Caco-2 (cell line): Measurements from ENCODE around the gene PCDH12. TPM values are rescaled to one million over a fixed set of nuclear protein-coding genes. Genes with fewer than 3 reads are reported as not detected.

Experiments used
- BruUV-seq: library from RNA; stranded (reverse); fragments of 400-500 nt; replicated peaks from 2 replicates; lab custom pipeline; 2021; lab: Mats Ljungman, UMichigan
- CTCF ChIA-PET: fragments of 300-600 bp; sonication (Branson Sonifier 250); formaldehyde crosslinking; loops from one replicate; lab custom pipeline; 2022; ENCODE audit warnings: antibody characterized with exemption; lab: Charles Lee
- POLR2A ChIA-PET: fragments of 300-600 bp; sonication (Branson Sonifier 250); formaldehyde crosslinking; loops from one replicate; lab custom pipeline; 2022; ENCODE audit warnings: antibody characterized with exemption; lab: Charles Lee
- DNase-seq, 2 experiments: peaks; one replicate each; pipeline versions ENCODE4 v3.0.0 to v3.0.0-alpha.2; 2020 to 2022
- H3K27me3 ChIP-seq: replicated peaks from 2 replicates; pipeline ENCODE4 v1.6.0; 2011; ENCODE audit warnings: low read length; ENCODE audit not compliant: control insufficient read depth, insufficient read depth
- H3K36me3 ChIP-seq: 2 replicates; pipeline ENCODE4 v1.5.1; 2011; ENCODE audit warnings: low read length; ENCODE audit not compliant: control insufficient read depth, insufficient read depth
- H3K4me1 ChIP-seq: fragments of 250-450 bp; sonication (Bioruptor Pico); 2 replicates; pipeline ENCODE4 v1.5.1; 2020; ENCODE audit warnings: mild to moderate bottlenecking
- H3K4me3 ChIP-seq: 2 replicates; pipeline ENCODE4 v1.5.1; 2011; ENCODE audit warnings: low read depth, mild to moderate bottlenecking, control low read depth, low read length
- H3K9me3 ChIP-seq: fragments of 250-450 bp; sonication (Bioruptor Pico); 2 replicates; pipeline ENCODE4 v1.5.1; 2020; ENCODE audit warnings: mild to moderate bottlenecking, moderate library complexity
- H3K27ac Mint-ChIP-seq: one replicate; pipeline ENCODE4 v1.8.0; 2022; ENCODE audit warnings: mixed read lengths; ENCODE audit not compliant: unreplicated experiment
- H3K27me3 Mint-ChIP-seq: one replicate; pipeline ENCODE4 v1.8.0; 2022; ENCODE audit warnings: mixed read lengths; ENCODE audit not compliant: insufficient read depth, unreplicated experiment
- H3K36me3 Mint-ChIP-seq: one replicate; pipeline ENCODE4 v1.8.0; 2022; ENCODE audit warnings: mild to moderate bottlenecking, mixed read lengths; ENCODE audit not compliant: insufficient read depth, unreplicated experiment
- H3K4me1 Mint-ChIP-seq: one replicate; pipeline ENCODE4 v1.8.0; 2022; ENCODE audit warnings: low read depth, mixed read lengths; ENCODE audit not compliant: unreplicated experiment
- H3K4me3 Mint-ChIP-seq: one replicate; pipeline ENCODE4 v1.8.0; 2022; ENCODE audit warnings: mild to moderate bottlenecking, moderate library complexity, mixed read lengths; ENCODE audit not compliant: unreplicated experiment
- H3K9me3 Mint-ChIP-seq: one replicate; pipeline ENCODE4 v1.8.0; 2022; ENCODE audit warnings: mixed read lengths; ENCODE audit not compliant: unreplicated experiment
- intact Hi-C: fragments of 100-400 bp; cut with micrococcal nuclease; formaldehyde crosslinking; loops from one replicate; pipeline ENCODE4 v1.10.0; 2022; ENCODE audit not compliant: unreplicated experiment
- total RNA-seq: library from RNA; stranded (reverse); gene quantifications from 2 replicates; pipeline ENCODE4 v1.2.3, GENCODE V29; 2022
- TF ChIP-seq, protein P1 (sequence below), 2 experiments: fragments of 200-600 bp in 1 of 2; IDR thresholded peaks; 1 replicate in 1 of 2; 2 replicates in 1 of 2; pipeline versions ENCODE4 v1.5.1 to v1.8.0; 2011 to 2022; ENCODE audit warnings: antibody characterized with exemption in 1 of 2, control low read depth in 1 of 2, inconsistent platforms in 1 of 2, low read depth in 1 of 2, low read length in 1 of 2, mild to moderate bottlenecking in 1 of 2, moderate library complexity in 1 of 2; ENCODE audit not compliant: insufficient read depth in 1 of 2, severe bottlenecking in 1 of 2, unreplicated experiment in 1 of 2

PCDH12 gene
- total RNA-seq, 1 experiment from 2014 or later: not detected

DNA sequence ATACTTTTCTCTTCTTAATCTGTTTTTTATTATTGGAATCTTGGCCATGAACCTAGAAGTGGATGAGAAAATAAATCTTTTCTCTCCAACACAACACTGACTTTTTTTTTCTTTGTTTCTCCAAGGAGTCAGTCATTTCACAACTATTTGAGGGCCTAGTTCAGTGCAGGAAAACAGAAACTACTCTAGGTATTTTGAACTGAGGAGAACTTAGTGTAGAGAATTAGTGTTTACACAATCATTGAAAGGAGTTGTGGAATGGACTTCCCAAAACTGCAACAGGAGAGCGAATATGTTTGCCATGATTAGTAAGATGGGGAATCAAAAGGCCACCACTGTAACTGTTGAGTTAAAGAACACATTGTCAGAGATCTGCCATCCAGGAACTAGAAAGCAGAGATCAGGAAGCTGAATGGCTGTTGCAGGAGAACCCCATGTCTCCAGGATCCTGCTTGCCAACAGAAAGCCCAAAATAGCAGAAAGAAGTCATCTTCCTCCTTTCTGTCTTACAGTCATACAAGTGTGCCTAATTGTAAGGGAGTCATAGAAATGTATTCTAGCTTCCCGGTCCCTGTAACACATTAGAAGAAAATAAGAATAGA lies 59.5 kb downstream of the PCDH12 start:
- Histone ChIP-seq H3K4me1 (no peaks in the 10 kb centered on the region), H3K27me3 (no peaks in the 10 kb centered on the region), H3K36me3 (no peaks in the 10 kb centered on the region), H3K4me3 (no peak overlapping the region), H3K9me3 (no peaks in the 10 kb centered on the region)
- H3K36me3 Mint-ChIP-seq: no peaks in the 10 kb centered on the region
- BruUV-seq: no TSS peak
- H3K4me1 Mint-ChIP-seq: no peaks in the 10 kb centered on the region
- H3K9me3 Mint-ChIP-seq: no peaks in the 10 kb centered on the region
- intact Hi-C loops: no loop called here
- H3K27ac Mint-ChIP-seq: no peak overlapping the region
- no peaks in the 10 kb centered on the region for H3K27me3 Mint-ChIP-seq
- no peak for DNase-seq
- no peak overlapping the region for H3K4me3 Mint-ChIP-seq
- TF ChIP-seq, protein P1, sequence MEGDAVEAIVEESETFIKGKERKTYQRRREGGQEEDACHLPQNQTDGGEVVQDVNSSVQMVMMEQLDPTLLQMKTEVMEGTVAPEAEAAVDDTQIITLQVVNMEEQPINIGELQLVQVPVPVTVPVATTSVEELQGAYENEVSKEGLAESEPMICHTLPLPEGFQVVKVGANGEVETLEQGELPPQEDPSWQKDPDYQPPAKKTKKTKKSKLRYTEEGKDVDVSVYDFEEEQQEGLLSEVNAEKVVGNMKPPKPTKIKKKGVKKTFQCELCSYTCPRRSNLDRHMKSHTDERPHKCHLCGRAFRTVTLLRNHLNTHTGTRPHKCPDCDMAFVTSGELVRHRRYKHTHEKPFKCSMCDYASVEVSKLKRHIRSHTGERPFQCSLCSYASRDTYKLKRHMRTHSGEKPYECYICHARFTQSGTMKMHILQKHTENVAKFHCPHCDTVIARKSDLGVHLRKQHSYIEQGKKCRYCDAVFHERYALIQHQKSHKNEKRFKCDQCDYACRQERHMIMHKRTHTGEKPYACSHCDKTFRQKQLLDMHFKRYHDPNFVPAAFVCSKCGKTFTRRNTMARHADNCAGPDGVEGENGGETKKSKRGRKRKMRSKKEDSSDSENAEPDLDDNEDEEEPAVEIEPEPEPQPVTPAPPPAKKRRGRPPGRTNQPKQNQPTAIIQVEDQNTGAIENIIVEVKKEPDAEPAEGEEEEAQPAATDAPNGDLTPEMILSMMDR (IDR thresholded peaks at IDR 0.05; ENCODE audit: insufficient read depth in 1 of 2, low read depth in 1 of 2, low read length in 1 of 2, severe bottlenecking in 1 of 2, unreplicated experiment in 1 of 2): no peak
- CTCF ChIA-PET: no interaction called here
- POLR2A ChIA-PET: no interaction called here

DNA sequence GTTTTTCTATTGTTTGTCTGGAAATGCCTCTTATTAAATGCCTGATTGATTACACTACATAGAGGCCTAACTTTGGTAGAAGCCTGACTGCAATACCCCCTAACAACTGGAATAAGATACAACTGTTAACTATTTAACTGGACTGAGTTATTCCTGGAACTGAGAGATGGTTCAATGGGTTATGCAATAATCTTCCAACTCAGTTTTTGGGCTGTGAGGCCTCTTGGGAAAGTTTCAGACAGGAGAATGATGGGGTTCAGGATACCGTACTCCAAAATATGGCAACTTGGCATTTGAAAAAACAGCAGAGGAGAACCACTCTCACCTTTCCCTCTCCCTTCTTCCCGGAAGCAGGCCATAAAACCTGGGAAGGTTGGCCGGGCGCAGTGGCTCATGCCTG lies 60.6 kb downstream of the PCDH12 start:
- no peak overlapping the region for H3K4me3 ChIP-seq
- no peaks in the 10 kb centered on the region for H3K4me1 ChIP-seq
- Mint-ChIP-seq H3K36me3 (no peaks in the 10 kb centered on the region), H3K9me3 (no peaks in the 10 kb centered on the region), H3K4me1 (no peaks in the 10 kb centered on the region), H3K4me3 (no peak overlapping the region), H3K27ac (no peak overlapping the region), H3K27me3 (no peaks in the 10 kb centered on the region)
- H3K36me3 ChIP-seq: no peaks in the 10 kb centered on the region
- ChIA-PET CTCF (no interaction called here), POLR2A (no interaction called here)
- H3K9me3 ChIP-seq: no peaks in the 10 kb centered on the region
- BruUV-seq: no TSS peak
- TF ChIP-seq, protein P1 (IDR thresholded peaks at IDR 0.05; ENCODE audit: insufficient read depth in 1 of 2, low read depth in 1 of 2, low read length in 1 of 2, severe bottlenecking in 1 of 2, unreplicated experiment in 1 of 2): no peak
- intact Hi-C loops: no loop called here
- no peak for DNase-seq
- no peaks in the 10 kb centered on the region for H3K27me3 ChIP-seq

Other genes starting within 250 kb of the PCDH12 start
- 1.5 and 1.8 TPM in 2 replicates for gene PCDH1, start 79.8 kb downstream of the PCDH12 start, total RNA-seq
- gene DELE1, start 34.3 kb downstream of the PCDH12 start, total RNA-seq: 67.6 and 78.6 TPM in 2 replicates
- gene RNF14, start 10.9 kb upstream of the PCDH12 start, total RNA-seq: 35.1 and 38.7 TPM in 2 replicates
- 61.3 and 70.9 TPM in 2 replicates for gene GNPDA1, start 54.8 kb upstream of the PCDH12 start, total RNA-seq
- 49.0 and 51.6 TPM in 2 replicates for gene NDFIP1, start 150.6 kb upstream of the PCDH12 start, total RNA-seq